Subcutaneous adipose tissue (tissue), 4 donors: ENCODE measurements around the gene NRCAM. TPM values are rescaled to one million over a fixed set of nuclear protein-coding genes. Genes with fewer than 3 reads are reported as not detected.

Experiments used
- CTCF ChIP-seq: fragments of 450-650 bp; IDR thresholded peaks from one replicate; pipeline ENCODE4 v1.5.1; 2016; ENCODE audit warnings: low read depth, mild to moderate bottlenecking, control low read depth, antibody characterized with exemption, moderate library complexity
- total RNA-seq, 4 donors: library from RNA; depleted of rRNA; stranded (reverse); fragments of >200 nt; gene quantifications; one replicate each; pipeline ENCODE4 v1.1.0, GENCODE V29; 2016

NRCAM gene
- total RNA-seq, 4 donors from 2014 or later = 21.1 to 74.4 (median 49.3) TPM

- TF ChIP-seq CTCF = no peak
Observed at GRCh38 chr7:108120196-108120595, 336.0 kb downstream of the NRCAM start.

GRCh38 chr7:108118959-108119358 lies 337.3 kb downstream of the NRCAM start:
- no peak for TF ChIP-seq CTCF

- TF ChIP-seq CTCF = no peak
Observed at GRCh38 chr7:108114117-108114841, 342.0 kb downstream of the NRCAM start.

GRCh38 chr7:108112683-108113082 lies 343.6 kb downstream of the NRCAM start:
- TF ChIP-seq CTCF = no peak

- no peak for TF ChIP-seq CTCF
Observed at GRCh38 chr7:108109221-108109908, 346.9 kb downstream of the NRCAM start.

GRCh38 chr7:108108131-108108530 lies 348.1 kb downstream of the NRCAM start:
- TF ChIP-seq CTCF = no peak

- TF ChIP-seq CTCF = no peak
Observed at GRCh38 chr7:108104324-108104723, 351.9 kb downstream of the NRCAM start.
